Right lobe of liver (tissue), 4 donors: ENCODE data around the gene PRR36.

Experiments
- CTCF ChIP-seq, 4 donors: fragments of 200-600 bp in 3 of 4; fragments of 450-650 bp in 1 of 4; IDR thresholded peaks; one replicate each; pipeline versions ENCODE4 v1.5.1 to v1.8.0; 2016 to 2022; ENCODE audit warnings: antibody characterized with exemption in 4 of 4, mild to moderate bottlenecking in 2 of 4
- POLR2A ChIP-seq: fragments of 450-650 bp; IDR thresholded peaks from one replicate; pipeline ENCODE4 v1.6.1; 2017; ENCODE audit warnings: antibody characterized with exemption, mild to moderate bottlenecking
- donor health status: DM: no; HTN: no; CAD: no.
- donor health status: DM: no; HTN: no; CAD: no.
- donor health status: DM: no; HTN: yes; CAD: no.

- TF ChIP-seq POLR2A (no peak), CTCF (IDR thresholded peaks at IDR 0.05) (no peak)
Observed at GRCh38 chr19:7912144-7912696, 38.0 kb upstream of the PRR36 start.
